Natural killer cell (primary cell): ENCODE data around the gene IGLL1. TPM values are rescaled to one million over a fixed set of nuclear protein-coding genes. Genes with fewer than 3 reads are reported as not detected.
A peak's percentile ranks its signal among the peaks of the same experiment; 100 is the strongest.

ENCODE experiments used
- ATAC-seq, 3 donors: fragments of 150-1000 bp in 2 of 3; fragments of 200-7000 bp in 1 of 3; cut with Tn5 transposase; 1 replicate in 1 of 3; 2 replicates in 2 of 3; pipeline ENCODE4 v1.10.0; 2021; ENCODE audit warnings: mild to moderate bottlenecking in 2 of 3, moderate library complexity in 2 of 3
- DNase-seq, 2 donors: peaks; one replicate each; pipeline versions ENCODE4 v3.0.0 to v3.0.0-alpha.2; 2013 to 2021; ENCODE audit warnings: mixed read lengths in 1 of 2
- H3K27ac ChIP-seq: one replicate; pipeline ENCODE4 v1.5.1; 2013; ENCODE audit warnings: mild to moderate bottlenecking, low read length
- H3K27me3 ChIP-seq: one replicate; pipeline ENCODE4 v1.6.1; 2013; ENCODE audit warnings: low read length; ENCODE audit not compliant: control insufficient read depth, insufficient read depth
- H3K36me3 ChIP-seq: one replicate; pipeline ENCODE4 v1.6.1; 2013; ENCODE audit warnings: low read length; ENCODE audit not compliant: control insufficient read depth, insufficient read depth
- H3K4me1 ChIP-seq: one replicate; pipeline ENCODE4 v1.6.1; 2013; ENCODE audit warnings: low read length; ENCODE audit not compliant: control insufficient read depth, insufficient read depth
- H3K4me3 ChIP-seq: one replicate; pipeline ENCODE4 v1.5.1; 2013; ENCODE audit warnings: low read length
- H3K9me3 ChIP-seq: one replicate; pipeline ENCODE4 v1.6.1; 2013; ENCODE audit warnings: low read length; ENCODE audit not compliant: control insufficient read depth, insufficient read depth
- H3K27ac Mint-ChIP-seq, 2 donors: one replicate each; pipeline ENCODE4 v1.8.0; 2022; ENCODE audit warnings: mild to moderate bottlenecking in 2 of 2, mixed read lengths in 2 of 2, moderate library complexity in 1 of 2
- H3K27me3 Mint-ChIP-seq, 2 donors: one replicate each; pipeline ENCODE4 v1.8.0; 2022; ENCODE audit warnings: low read depth in 2 of 2, mixed read lengths in 2 of 2
- H3K36me3 Mint-ChIP-seq: one replicate; pipeline ENCODE4 v1.8.0; 2022; ENCODE audit warnings: mixed read lengths
- H3K4me1 Mint-ChIP-seq, 2 donors: one replicate each; pipeline ENCODE4 v1.8.0; 2022; ENCODE audit warnings: mixed read lengths in 2 of 2
- H3K4me3 Mint-ChIP-seq: one replicate; pipeline ENCODE4 v1.8.0; 2022; ENCODE audit warnings: mild to moderate bottlenecking, moderate library complexity, mixed read lengths
- H3K9me3 Mint-ChIP-seq, 2 donors: one replicate each; pipeline ENCODE4 v1.8.0; 2022; ENCODE audit warnings: mixed read lengths in 2 of 2
- WGBS: methylation state at CpG from one replicate; pipeline ENCODE4 v1.1.7; 2013; ENCODE audit warnings: missing lambda C conversion rate; ENCODE audit not compliant: insufficient coverage; 5-methylcytosine and 5-hydroxymethylcytosine counted together
- intact Hi-C: fragments of 100-400 bp; cut with micrococcal nuclease; formaldehyde crosslinking; loops from one replicate; pipeline ENCODE4 v1.14.2; 2022
- total RNA-seq, 4 donors: library from RNA; stranded (reverse); fragments of 120-200 nt in 1 of 4; gene quantifications; one replicate each; pipeline versions ENCODE4 v1.2.3 to v1.2.4, GENCODE V29; 2013 to 2022
- TF ChIP-seq, protein P1 (sequence below): fragments of 200-600 bp; IDR thresholded peaks from one replicate; pipeline ENCODE4 v1.8.0; 2022; ENCODE audit warnings: antibody characterized with exemption

Gene IGLL1
- total RNA-seq, 3 donors from 2014 or later (not counting 1 experiment from before 2014, with no cell fraction given) = not detected

DNA sequence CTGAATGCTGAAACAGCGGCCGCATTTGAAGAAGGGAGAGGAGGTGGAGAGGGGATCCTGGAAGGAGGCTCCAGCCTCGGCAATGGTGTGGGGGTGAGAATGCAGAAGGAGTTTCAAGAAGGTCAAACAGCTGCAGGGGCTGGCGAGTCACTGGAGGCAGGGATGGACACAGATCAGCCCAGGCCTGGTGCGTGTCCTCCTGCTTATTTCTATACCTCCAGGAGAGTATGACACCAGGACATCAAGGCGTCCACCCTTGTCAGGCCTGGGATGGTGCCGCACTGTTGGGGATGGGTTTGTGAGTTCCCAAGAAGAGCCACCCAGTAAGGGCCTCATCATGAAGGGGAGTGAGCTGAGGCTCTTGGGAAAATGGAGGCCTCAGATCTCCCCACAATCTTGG lies 23.1 kb downstream of the IGLL1 start:
- WGBS = 96% methylated on average over 7 of the region's 7 CpGs
- Mint-ChIP-seq H3K4me1 (no peaks in the 10 kb centered on the region), H3K36me3 (no peaks in the 10 kb centered on the region), H3K4me3 (no peak overlapping the region), H3K27me3 (peaks cover 3 to 8% of the 10 kb centered on the region in 2 donors), H3K27ac (no peak overlapping the region), H3K9me3 (no peaks in the 10 kb centered on the region)
- no peaks in the 10 kb centered on the region for H3K9me3 ChIP-seq
- no peak overlapping the region for H3K27ac ChIP-seq
- ATAC-seq (no peak), DNase-seq (peak in 1 of 2 donors; percentile 5)
- H3K27me3 ChIP-seq = peaks cover 2% of the 10 kb centered on the region
- no peaks in the 10 kb centered on the region for H3K36me3 ChIP-seq
- TF ChIP-seq, protein P1, sequence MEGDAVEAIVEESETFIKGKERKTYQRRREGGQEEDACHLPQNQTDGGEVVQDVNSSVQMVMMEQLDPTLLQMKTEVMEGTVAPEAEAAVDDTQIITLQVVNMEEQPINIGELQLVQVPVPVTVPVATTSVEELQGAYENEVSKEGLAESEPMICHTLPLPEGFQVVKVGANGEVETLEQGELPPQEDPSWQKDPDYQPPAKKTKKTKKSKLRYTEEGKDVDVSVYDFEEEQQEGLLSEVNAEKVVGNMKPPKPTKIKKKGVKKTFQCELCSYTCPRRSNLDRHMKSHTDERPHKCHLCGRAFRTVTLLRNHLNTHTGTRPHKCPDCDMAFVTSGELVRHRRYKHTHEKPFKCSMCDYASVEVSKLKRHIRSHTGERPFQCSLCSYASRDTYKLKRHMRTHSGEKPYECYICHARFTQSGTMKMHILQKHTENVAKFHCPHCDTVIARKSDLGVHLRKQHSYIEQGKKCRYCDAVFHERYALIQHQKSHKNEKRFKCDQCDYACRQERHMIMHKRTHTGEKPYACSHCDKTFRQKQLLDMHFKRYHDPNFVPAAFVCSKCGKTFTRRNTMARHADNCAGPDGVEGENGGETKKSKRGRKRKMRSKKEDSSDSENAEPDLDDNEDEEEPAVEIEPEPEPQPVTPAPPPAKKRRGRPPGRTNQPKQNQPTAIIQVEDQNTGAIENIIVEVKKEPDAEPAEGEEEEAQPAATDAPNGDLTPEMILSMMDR = no peak
- no peaks in the 10 kb centered on the region for H3K4me1 ChIP-seq
- no peak overlapping the region for H3K4me3 ChIP-seq
- intact Hi-C loops = no loop called here

DNA sequence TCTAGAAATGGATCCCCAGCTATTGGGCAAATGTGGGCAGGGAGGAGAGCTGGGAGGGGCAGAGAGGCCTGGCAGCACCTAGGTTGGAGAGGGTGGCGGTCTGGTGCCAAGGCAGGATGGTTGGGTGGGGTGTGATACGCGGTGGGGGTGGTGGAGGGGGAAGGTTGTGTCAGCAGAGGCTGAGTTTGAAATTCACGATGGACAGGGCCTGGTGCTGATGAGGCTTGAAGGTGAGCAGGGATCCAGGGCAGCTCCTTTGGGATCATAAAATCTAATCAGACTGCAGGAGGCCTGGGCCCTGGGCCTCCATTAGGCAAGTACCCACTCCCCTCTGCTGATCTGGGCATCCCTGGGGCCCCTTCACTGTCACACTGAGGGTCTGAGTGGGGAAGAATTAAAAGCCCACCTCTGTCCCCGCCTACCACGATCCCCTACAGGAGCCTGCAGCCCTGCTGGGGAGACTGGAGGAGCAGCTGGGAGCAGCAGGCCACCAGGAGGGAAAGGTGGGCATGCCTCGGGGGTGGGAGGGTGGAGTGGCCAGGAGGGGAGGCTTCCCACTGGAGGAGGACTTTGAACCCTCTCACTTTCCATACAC lies 24.0 kb downstream of the IGLL1 start:
- Mint-ChIP-seq H3K27me3 (peaks cover 3 to 8% of the 10 kb centered on the region in 2 donors), H3K4me3 (no peak overlapping the region), H3K36me3 (no peaks in the 10 kb centered on the region), H3K27ac (no peak overlapping the region), H3K4me1 (no peaks in the 10 kb centered on the region), H3K9me3 (no peaks in the 10 kb centered on the region)
- DNase-seq = no peak
- H3K27ac ChIP-seq = no peak overlapping the region
- no peaks in the 10 kb centered on the region for H3K9me3 ChIP-seq
- H3K4me1 ChIP-seq = no peaks in the 10 kb centered on the region
- no peak overlapping the region for H3K4me3 ChIP-seq
- no peak for ATAC-seq
- 87% methylated on average over 6 of the region's 7 CpGs for WGBS
- no peaks in the 10 kb centered on the region for H3K36me3 ChIP-seq
- TF ChIP-seq, protein P1 = no peak
- intact Hi-C loops = no loop called here
- H3K27me3 ChIP-seq = peaks cover 2% of the 10 kb centered on the region

DNA sequence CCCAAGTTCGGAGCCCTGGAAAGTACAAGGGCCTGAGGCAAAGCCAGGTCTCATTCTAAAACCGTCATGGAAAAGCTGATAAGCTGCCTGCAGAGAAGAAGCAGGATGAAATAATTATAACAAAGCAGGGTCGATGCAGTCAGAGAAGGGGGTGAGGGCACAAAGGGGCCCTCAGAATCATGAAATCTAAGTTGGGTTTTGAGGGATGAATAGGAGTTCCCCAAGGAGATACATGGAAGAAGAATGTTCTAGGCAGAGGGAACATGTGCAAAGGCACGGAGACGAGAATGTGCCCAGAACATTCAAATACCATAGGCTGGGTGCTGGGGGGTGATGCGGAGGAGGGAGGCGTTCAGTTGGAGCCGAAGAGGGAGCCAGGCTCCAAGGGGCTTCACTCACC lies 25.0 kb downstream of the IGLL1 start:
- Histone ChIP-seq H3K4me1 (no peaks in the 10 kb centered on the region), H3K9me3 (no peaks in the 10 kb centered on the region), H3K27me3 (peaks cover 2% of the 10 kb centered on the region), H3K4me3 (no peak overlapping the region), H3K36me3 (no peaks in the 10 kb centered on the region), H3K27ac (no peak overlapping the region)
- Mint-ChIP-seq H3K9me3 (no peaks in the 10 kb centered on the region), H3K36me3 (no peaks in the 10 kb centered on the region), H3K27ac (no peak overlapping the region), H3K4me1 (no peaks in the 10 kb centered on the region), H3K4me3 (no peak overlapping the region), H3K27me3 (peaks cover 3 to 8% of the 10 kb centered on the region in 2 donors)
- no peak for DNase-seq
- intact Hi-C loops = no loop called here
- TF ChIP-seq, protein P1 = no peak
- ATAC-seq = no peak
- WGBS = 90% methylated on average over 8 of the region's 8 CpGs
